Neural crest cell (in vitro differentiated cells): Measurements from ENCODE around the gene ZDHHC22. TPM values are rescaled to one million over a fixed set of nuclear protein-coding genes. Genes with fewer than 3 reads are reported as not detected.

Source experiments
- DNase-seq: peaks from one replicate; pipeline ENCODE4 v3.0.0; 2021; ENCODE audit warnings: low read depth, mixed read lengths, low spot score
- H3K27ac Mint-ChIP-seq: one replicate; pipeline ENCODE4 v1.8.0; 2021; ENCODE audit warnings: mild to moderate bottlenecking, mixed read lengths; ENCODE audit not compliant: unreplicated experiment
- H3K27me3 Mint-ChIP-seq: 2 replicates; pipeline ENCODE4 v1.8.0; 2021; ENCODE audit warnings: low read depth, mild to moderate bottlenecking, mixed read lengths
- H3K36me3 Mint-ChIP-seq: 2 replicates; pipeline ENCODE4 v1.8.0; 2021; ENCODE audit warnings: low read depth, mild to moderate bottlenecking, mixed read lengths
- H3K4me1 Mint-ChIP-seq: 2 replicates; pipeline ENCODE4 v1.8.0; 2021; ENCODE audit warnings: mixed read lengths
- H3K4me3 Mint-ChIP-seq: one replicate; pipeline ENCODE4 v1.8.0; 2021; ENCODE audit warnings: mild to moderate bottlenecking, mixed read lengths
- H3K9me3 Mint-ChIP-seq: 2 replicates; pipeline ENCODE4 v1.8.0; 2021; ENCODE audit warnings: mixed read lengths
- CTCF ChIP-seq: fragments of 200-600 bp; sonication (generic); conservative IDR thresholded peaks from 2 replicates; pipeline ENCODE4 v1.5.0; 2021; ENCODE audit warnings: antibody characterized with exemption, mild to moderate bottlenecking
- total RNA-seq: library from RNA; stranded (reverse); gene quantifications from 2 replicates; pipeline ENCODE4 v1.2.1, GENCODE V29; 2021

ZDHHC22 gene
- total RNA-seq, 1 donor from 2014 or later: 5.6 TPM

DNA sequence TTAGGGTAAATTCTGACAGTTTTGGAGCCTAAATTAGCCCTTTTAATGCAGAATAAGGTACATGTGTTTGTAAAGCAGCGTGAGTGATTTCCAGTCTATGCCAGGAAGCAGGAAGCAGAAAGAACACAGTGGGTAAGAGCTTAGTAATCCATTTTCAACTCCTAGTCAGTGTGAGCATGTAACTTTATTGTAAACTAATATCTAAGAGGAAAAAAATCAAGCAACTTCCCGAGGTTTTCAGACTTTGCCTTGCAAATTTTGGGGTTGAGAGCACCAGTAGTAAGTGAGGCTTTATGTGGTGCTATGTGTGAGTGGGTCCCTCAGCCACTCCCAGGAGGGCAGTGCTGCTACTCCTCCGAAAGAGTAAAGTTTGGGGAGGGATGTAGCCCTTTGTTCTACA is 40.6 kb downstream of the ZDHHC22 start:
- no peak overlapping the region for H3K27ac Mint-ChIP-seq
- peak overlapping the region; percentile 63 for H3K4me3 Mint-ChIP-seq
- no peaks in the 10 kb centered on the region for H3K9me3 Mint-ChIP-seq
- H3K36me3 Mint-ChIP-seq: no peaks in the 10 kb centered on the region
- peaks cover 89% of the 10 kb centered on the region for H3K4me1 Mint-ChIP-seq
- H3K27me3 Mint-ChIP-seq: no peaks in the 10 kb centered on the region
- no peak for TF ChIP-seq CTCF
- DNase-seq: no peak

- Mint-ChIP-seq H3K9me3 (no peaks in the 10 kb centered on the region), H3K4me3 (peak overlapping the region; percentile 84), H3K36me3 (no peaks in the 10 kb centered on the region), H3K27me3 (no peaks in the 10 kb centered on the region), H3K4me1 (peaks cover 80% of the 10 kb centered on the region), H3K27ac (no peak overlapping the region)
- no peak for TF ChIP-seq CTCF
- DNase-seq: no peak
Measured at GRCh38 chr14:77099425-77100167, 42.0 kb downstream of the ZDHHC22 start.

- peaks cover 73% of the 10 kb centered on the region for H3K4me1 Mint-ChIP-seq
- H3K36me3 Mint-ChIP-seq: no peaks in the 10 kb centered on the region
- peak overlapping the region; percentile 88 for H3K27ac Mint-ChIP-seq
- no peak for DNase-seq
- H3K27me3 Mint-ChIP-seq: no peaks in the 10 kb centered on the region
- no peak for TF ChIP-seq CTCF
- H3K4me3 Mint-ChIP-seq: peak overlapping the region; percentile 84
- H3K9me3 Mint-ChIP-seq: no peaks in the 10 kb centered on the region
Measured at GRCh38 chr14:77098529-77099353, 42.9 kb downstream of the ZDHHC22 start.

- peak; percentile 7 for TF ChIP-seq CTCF
- Mint-ChIP-seq H3K36me3 (no peaks in the 10 kb centered on the region), H3K9me3 (no peaks in the 10 kb centered on the region), H3K4me3 (peak within 1 kb of the TSS; percentile 84), H3K27ac (peak within 1 kb of the TSS; percentile 98), H3K4me1 (peaks cover 65% of the 10 kb centered on the region), H3K27me3 (no peaks in the 10 kb centered on the region)
- DNase-seq: peak; percentile 99
Measured at GRCh38 chr14:77097700-77098528, 43.7 kb downstream of the ZDHHC22 start, which contains the start of gene CIPC. CIPC (plus strand) TSS chr14:77098258; CDS start chr14:77105709, 7,451 bp downstream.
